ENCODE results near the gene BOD1L2.

Gene BOD1L2

GRCh38 chr18:57190026-57190425 is 43.1 kb downstream of the BOD1L2 start:
- Mint-ChIP-seq H3K27me3 (peaks cover 9% of the 10 kb centered on the region), H3K9me3 (peaks cover 15% of the 10 kb centered on the region), H3K27ac (no peak overlapping the region), H3K4me1 (no peaks in the 10 kb centered on the region), H3K36me3 (peaks cover 8% of the 10 kb centered on the region), H3K4me3 (no peak overlapping the region)
- ATAC-seq: no peak

DNA sequence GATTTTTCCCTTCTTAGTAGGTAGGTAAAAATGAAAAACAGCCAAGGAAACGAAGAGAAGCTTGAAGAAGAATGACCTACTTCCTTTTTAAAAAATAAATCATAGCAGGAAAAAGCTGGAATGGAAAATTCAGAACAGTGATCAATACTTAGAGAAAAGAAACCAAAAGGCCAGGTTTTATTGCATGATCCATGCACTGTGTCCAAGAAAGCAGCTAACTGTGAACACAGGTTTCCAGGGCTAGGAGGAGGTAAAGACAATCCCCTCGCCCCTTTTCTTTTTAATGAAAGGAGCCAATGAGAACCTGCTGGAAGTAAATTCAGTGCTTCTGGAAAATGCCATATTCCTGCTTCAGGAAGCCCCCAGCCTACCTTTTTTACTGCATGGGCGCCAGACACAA is 47.2 kb downstream of the BOD1L2 start:
- Mint-ChIP-seq H3K9me3 (no peaks in the 10 kb centered on the region), H3K4me3 (no peak overlapping the region), H3K27me3 (peaks cover 8% of the 10 kb centered on the region), H3K27ac (no peak overlapping the region), H3K4me1 (no peaks in the 10 kb centered on the region), H3K36me3 (no peaks in the 10 kb centered on the region)
- no peak for ATAC-seq

GRCh38 chr18:57194622-57195021 is 47.7 kb downstream of the BOD1L2 start:
- H3K27me3 Mint-ChIP-seq: peaks cover 10% of the 10 kb centered on the region
- H3K36me3 Mint-ChIP-seq: no peaks in the 10 kb centered on the region
- no peak overlapping the region for H3K4me3 Mint-ChIP-seq
- no peaks in the 10 kb centered on the region for H3K9me3 Mint-ChIP-seq
- no peaks in the 10 kb centered on the region for H3K4me1 Mint-ChIP-seq
- no peak overlapping the region for H3K27ac Mint-ChIP-seq
- ATAC-seq: no peak

- H3K27me3 Mint-ChIP-seq: peaks cover 10% of the 10 kb centered on the region
- no peaks in the 10 kb centered on the region for H3K9me3 Mint-ChIP-seq
- H3K27ac Mint-ChIP-seq: no peak overlapping the region
- H3K4me3 Mint-ChIP-seq: no peak overlapping the region
- no peaks in the 10 kb centered on the region for H3K36me3 Mint-ChIP-seq
- no peaks in the 10 kb centered on the region for H3K4me1 Mint-ChIP-seq
- ATAC-seq: no peak
These were observed 48.5 kb downstream of the BOD1L2 start for GRCh38 chr18:57195341-57195740.

GRCh38 chr18:57197261-57197660 is 50.4 kb downstream of the BOD1L2 start:
- ATAC-seq: no peak

GRCh38 chr18:57198073-57198472 is 51.2 kb downstream of the BOD1L2 start:
- H3K4me1 Mint-ChIP-seq: no peaks in the 10 kb centered on the region

More at GRCh38 chr18:57197261-57197660, 50.4 kb downstream of the BOD1L2 start:
- H3K27me3 Mint-ChIP-seq: peaks cover 17% of the 10 kb centered on the region
- H3K27ac Mint-ChIP-seq: no peak overlapping the region
- no peaks in the 10 kb centered on the region for H3K36me3 Mint-ChIP-seq
- no peak overlapping the region for H3K4me3 Mint-ChIP-seq
- no peaks in the 10 kb centered on the region for H3K4me1 Mint-ChIP-seq
- H3K9me3 Mint-ChIP-seq: no peaks in the 10 kb centered on the region

More at GRCh38 chr18:57198073-57198472, 51.2 kb downstream of the BOD1L2 start:
- Mint-ChIP-seq H3K9me3 (no peaks in the 10 kb centered on the region), H3K27ac (no peak overlapping the region), H3K4me3 (no peak overlapping the region), H3K36me3 (no peaks in the 10 kb centered on the region), H3K27me3 (peaks cover 17% of the 10 kb centered on the region)
- ATAC-seq: no peak

All from stimulated activated memory B cell treated with anti-CD40 and anti-IgM and Interleukin-4, amounts not matched to agents 10 μg/mL and 1 μg/mL and 100 μg/mL, for 72 hours (primary cell).